Non-pigmented ciliary epithelial cell (primary cell): ENCODE results near the gene TMEM63A.
"Not testable (repeated sequence)": the region's sequence is repeated elsewhere in the genome, so short reads cannot be mapped to it uniquely, and the experiment has no call there.

ENCODE experiments used
- DNase-seq: peaks from one replicate; pipeline ENCODE4 v3.0.0-alpha.2; 2010; ENCODE audit warnings: low read depth

Gene TMEM63A

DNA sequence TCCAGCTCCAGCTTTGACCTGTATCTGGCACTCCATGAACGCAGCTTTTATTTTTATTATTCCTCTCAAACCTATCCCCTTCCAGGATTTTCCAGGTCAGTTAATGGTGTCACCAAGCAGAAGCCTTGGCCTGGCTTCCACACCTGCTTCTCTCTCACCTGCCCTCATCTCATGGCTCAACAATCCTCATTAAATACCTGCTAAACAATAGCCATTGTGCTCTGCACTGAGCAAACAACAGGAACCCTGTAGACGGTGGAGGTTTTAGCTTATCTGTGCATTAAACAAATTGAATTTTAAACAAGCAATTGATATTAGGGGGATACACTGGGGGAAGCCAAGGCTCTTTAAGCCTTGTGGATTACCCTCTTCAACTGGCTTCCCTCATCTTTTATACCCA is 26.6 kb upstream of the TMEM63A start:
- DNase-seq = no peak

DNA sequence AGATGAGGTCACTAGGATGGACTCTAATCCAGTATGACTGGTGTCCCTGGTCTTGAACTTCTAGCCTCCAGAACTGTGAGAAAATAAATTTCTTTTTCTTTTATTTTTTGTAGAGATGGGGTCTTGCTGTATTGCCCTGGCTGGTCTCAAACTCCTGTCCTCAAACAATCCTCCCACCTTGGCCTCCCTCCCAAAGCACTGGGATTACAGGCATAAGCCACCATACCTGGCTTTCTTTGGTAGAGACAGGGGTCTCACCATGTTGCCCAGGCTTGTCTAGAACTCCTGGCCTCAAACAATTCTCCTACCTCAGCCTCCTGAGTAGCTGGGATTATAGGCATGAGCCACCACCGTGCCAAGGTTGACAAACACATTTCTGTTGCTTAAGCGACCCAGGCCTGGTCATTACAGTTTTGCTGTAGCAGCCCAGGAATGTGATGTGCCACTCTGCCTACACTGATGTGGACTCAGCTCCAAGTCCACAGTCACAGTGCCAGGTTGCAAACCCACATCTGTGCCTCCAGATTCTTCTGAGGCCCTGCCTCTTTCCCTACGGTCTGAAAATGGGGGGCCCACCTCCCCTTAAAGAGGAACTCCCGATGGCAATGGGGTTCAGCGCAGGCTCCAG is 25.9 kb upstream of the TMEM63A start:
- no peak for DNase-seq

DNA sequence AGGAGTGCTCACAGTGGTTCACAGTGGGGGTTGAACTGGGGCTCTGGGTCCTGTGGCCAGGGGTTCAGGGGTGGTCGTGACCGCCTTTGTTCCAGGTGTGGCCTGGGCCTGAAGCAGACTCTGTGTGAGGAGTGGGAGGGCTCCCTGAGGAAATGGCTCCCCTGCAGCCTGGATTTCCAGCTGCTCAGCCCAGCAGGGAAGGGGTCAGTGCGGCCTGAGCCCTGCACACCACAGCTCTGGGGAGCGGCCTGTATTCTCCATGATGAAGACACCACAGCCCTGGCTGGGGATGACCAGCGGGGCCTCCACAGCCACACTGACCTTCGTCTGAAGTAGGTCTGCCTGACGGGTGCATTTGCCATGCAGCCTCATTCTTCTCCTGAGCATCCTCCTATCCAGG is 25.2 kb upstream of the TMEM63A start:
- no peak for DNase-seq

DNA sequence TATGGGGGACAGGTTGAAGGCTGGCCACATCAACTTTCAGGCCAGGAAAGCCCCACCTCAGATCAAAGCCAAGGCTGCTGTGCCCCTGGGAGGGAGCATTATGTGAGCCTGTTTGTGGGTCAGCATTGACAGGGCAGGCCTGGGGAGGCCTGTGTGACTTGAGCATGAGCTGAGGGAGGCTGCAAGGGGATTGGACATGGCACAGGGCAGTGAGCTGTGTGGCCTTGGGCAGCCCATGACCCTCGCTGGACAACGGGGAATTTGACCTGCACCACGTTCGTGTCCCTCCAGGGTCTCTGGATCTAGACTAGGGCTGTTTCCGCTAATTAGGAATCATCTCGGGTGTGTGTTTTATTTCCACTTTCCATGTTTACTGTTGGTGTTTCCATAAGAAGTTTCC is 24.3 kb upstream of the TMEM63A start:
- no peak for DNase-seq

DNA sequence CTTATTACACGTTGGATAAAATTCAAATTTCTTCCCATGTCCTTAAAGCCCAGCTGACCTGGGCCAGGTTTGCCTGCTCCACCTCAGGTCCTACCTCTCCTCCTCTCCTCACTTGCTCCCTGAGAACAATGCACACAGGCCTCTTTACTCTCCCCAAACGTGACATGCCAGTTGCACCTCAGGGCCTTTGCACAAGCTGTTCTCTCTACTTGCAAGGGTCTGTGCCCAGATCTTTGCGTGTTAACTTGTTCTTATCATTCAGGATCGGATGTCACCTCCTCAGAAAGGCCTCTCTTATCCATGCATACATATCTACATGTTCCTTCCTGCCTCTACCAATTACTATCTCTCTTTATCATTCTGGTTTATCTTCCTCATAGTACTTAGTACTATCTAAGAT is 21.4 kb upstream of the TMEM63A start:
- DNase-seq = no peak

DNA sequence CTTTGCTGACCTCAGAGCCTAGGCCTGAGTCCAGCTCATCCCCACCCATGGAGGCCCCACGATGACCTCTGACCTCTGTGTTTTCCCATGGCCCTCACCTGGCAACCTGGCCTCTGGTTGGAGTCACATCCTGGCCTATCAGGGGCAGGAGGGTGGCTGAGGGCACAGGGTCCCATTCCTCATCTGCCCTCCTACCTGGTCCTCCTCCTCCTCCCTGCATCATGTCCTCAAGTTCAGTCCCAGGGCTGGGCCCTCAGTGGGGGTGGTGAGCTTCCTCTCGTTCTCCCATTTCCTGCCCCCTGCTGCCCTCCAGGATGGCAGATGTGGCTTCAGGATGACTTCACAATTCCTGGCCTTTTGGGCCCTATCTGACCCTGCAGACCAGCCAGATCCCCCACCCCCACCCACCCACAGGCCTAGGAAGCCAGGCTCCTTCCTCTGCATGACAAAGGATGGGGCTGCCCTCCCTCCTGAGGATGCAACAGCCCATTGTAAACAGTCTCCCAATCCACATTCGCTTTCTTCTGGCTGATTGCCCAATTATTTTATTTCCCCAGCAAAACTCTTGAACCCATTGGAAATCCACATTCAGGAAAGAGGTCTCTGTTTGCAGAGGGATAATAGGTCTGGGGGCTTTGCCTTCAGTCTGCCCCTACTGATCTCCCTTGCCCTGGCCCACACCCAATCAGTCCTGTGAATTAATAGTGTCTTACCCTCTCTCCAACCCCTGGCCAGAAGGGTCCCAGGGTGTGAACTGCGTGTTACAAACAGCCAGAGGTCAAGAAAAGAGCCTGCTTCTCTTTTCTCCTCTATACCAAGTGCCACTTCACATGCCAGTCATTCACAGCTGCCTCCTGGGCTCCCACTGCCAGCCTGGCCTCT is 17.1 kb upstream of the TMEM63A start:
- DNase-seq = no peak

DNA sequence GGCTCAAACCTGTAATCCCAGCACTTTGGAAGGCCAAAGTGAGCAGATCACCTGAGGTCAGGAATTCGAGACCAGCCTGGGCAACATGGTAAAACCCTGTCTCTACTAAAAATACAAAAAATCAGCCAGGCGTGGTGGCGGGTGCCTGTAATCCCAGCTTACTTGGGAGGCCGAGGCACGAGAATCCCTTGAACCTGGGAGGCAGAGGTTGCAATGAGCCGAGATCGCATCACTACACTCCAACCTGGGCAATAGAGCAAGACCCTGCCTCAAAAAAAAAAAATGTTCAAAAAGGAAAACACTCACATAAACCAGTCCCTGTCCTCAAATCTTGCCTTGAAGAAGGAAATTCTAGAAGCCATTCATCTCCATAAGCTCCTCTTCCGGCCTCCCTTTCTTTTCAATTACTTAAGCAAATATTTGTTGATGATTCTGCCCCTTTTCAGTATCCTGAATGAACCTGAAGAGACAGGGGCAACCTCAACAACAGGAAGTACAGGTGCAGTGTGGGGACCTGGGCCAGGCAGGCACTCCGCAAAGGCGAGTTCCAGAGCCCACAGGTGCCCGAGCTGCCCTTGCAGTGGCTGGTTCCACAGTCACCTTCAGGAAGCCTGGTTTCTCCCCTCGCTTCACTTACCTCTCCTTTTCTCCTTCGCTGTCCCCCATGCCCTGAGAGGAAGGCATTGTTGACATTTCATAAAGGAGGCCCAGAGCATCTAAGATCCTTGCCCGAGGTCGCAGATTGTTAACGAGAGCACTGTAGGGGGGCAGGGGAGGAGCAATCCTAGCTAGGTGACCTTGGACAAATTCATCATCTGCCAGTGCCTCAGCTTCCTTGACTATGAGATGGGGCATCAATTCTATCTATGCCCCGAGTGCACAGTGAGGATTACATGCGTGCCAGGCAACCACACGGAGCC is 15.7 kb upstream of the TMEM63A start:
- no peak for DNase-seq

DNA sequence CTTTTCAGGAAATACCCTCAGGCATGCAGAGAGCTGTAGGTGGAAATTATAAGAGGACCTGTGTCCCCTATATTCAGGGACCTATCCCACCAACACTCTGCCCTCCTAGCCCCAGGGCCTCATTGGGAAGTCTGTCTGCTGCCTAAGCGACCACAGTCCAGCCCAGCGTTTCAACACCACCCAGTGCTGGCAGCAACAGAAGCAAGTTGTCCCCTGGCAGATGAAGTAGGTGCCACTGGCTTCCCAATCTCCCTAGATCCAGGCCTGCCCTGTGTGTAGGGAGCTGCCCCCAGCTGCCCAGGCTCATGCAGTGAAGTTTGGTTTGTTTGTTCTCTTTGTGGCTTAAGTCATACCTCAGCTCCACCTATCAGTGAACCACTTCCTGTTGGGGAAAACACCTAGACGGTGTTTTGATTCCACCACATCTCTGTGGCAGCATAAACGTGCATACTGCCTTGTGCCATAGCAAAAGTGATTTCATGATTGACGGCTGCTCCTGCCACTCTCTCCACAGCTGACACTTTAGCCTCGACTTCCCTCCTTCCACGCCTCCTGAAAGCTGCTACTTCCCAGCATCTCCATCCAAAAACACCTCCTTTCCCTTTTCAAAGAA is 14.9 kb upstream of the TMEM63A start:
- DNase-seq = no peak

DNA sequence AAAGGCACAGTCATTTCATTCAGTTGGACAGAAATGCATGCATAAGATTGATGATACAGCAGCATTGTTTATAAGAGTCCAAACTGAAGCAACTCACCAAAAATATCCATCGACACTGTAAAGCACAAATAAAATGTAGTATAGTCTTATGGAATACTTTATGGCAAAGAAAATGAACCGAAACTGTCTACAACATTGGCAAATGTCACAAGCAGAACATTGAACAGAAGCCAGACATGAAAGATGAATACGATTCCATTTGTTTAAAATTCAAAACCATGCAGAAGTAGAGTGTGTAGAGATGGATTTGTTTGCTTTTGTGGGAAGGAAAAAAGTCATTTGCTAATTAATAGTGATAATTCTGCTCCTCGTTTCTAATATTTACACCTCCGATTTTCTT is 14.3 kb upstream of the TMEM63A start:
- no peak for DNase-seq

DNA sequence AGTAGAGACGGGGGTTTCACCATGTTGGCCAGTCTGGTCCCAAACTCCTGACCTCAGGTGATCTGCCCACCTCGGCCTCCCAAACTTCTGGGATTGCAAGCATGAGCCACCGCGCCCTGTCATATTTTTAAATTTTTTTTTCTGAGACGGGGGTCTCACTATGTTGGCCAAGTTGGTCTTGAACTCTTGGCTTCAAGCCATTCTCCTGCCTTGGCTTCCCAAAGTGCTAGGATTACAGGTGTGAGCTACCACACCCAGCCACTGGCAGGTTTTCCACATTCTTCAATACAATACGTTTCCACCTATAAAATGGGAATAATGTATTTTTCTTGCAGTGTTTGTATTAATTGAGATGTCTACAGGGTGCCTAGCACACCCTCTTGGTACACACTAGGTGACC is 10.1 kb upstream of the TMEM63A start:
- no peak for DNase-seq

DNA sequence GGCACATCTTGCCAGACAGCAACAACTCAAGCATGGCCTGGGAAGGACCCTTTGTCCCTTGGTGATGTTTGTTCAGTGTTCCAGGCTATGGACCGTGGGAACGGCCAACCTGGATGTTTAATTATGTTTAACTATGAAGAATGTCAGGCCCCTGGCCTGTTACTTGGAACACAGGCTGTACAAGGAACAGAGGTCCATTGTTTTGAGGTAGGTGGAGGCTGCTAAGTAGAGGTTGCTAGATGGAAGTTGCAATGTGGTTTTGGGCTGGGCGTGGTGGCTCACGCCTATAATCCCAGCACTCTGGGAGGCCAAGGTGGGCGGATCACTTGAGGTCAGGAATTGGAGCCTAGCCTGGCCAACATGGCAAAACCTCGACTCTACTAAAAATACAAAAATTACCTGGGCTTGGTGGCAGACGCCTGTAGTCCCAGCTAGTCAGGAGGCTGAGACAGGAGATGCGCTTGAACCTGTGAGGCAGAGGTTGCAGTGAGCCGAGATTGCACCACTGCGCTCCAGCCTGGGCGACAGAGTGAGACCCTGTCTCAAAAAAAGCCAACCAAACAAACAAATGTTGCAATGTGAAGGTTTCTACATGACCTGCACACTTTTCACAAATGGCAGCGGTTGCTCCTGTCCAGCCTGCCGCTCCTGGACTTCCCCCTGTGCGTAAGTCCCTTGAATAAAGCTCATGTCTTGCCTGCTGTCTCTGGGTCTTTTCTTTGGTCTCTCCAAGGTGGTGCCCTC is 9.2 kb upstream of the TMEM63A start:
- DNase-seq = no peak

DNA sequence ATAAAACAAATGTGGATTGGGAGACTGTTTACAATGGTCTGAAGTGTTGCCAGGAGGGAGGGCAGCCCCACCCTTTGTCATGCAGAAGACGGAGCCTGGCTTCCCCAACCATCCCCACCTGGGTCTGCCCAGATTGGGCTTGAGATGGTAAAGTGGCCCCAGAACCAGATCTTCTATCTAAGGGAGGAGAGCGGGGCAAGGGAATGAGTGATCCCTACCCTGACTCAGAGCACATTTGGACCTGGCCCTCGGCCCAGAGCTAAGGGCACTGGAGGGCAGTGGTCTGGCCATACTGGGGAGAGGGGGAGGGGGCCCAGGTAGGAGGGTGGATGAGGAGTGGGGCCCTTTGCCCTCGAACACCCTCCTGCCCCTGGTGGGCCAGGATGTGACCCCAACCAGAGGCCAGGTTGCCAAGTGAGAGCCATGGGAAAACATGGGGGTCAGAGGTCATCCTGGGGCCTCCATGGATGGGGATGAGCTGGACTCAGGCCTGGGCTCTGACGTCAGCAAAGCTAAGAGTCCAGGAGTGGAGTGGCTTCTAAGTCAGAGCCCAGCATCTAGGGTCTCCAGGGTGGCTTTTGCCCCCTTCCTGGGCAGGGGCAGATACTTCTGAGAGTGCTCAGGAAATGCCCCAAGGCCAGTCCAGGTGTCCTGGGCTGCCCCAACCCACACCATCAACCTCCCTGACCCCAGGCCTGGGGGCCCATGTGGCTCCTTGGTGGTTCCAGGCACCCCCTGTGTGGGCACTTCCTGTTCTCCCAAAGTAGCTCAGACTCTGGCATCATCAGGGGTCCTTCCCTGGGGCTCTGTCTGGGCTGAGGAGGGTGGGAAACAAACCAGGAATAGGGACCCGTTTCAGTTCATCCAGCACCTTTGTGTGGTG is 8.4 kb upstream of the TMEM63A start:
- DNase-seq = no peak

DNA sequence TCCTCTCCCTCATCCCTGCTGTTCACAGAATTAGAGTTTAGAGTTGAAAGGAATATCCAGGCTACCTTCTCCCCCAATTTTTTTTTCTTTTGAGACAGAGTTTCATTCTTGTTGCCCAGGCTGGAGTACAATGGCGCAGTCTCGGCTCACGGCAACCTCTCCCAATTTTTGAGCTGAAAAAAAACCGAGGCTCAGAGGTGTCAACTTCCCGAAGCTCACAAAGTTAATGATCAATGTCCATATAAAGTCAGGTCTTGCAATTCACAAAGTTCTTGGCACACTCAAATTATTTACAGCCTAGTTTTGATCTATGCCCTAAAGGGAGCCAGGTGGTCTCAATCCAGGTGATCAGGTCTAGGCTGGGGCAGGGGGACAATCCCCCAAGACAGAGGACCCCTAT is 7.6 kb upstream of the TMEM63A start:
- DNase-seq = no peak

DNA sequence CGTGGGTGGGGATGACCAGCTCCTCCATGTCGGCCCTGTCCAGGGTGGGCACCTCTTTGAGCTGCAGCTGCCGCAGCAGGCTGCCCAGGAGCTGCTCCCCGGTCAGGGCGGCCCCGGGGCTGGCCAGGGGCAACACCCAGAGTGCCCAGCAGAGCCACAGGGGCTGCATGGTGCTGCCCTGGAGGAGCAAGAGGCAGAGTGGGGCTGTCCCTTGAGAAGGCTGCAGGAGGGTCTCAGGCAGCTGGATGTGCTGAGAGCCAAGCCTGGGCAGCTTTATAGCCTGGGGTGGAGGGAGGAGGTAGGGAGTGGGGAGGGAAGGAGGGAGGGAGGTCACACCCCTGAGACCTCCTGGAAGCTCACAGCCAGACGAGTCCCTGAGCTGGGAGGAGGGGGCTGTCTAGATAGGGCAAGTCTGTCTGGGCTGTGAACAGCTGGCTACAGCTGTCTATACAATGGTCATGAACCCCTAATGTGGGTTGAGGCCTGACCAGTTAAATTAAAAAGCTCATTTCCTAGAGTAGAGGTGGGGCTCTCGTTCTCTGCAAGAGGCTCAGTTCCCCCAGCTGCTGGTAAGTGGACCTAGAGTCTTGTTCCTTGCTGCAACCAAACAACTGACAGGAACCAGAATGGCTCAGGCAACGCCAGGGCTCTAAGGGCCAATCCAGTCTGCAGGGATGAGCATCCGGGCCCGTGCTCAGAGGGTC is 6.9 kb upstream of the TMEM63A start, which contains the start of gene LEFTY1:
Gene LEFTY1, minus strand, starts transcription at position 249 of the 704 bp plus-strand sequence. Its CDS starts 80 bp downstream, at position 169.
- no peak for DNase-seq

DNA sequence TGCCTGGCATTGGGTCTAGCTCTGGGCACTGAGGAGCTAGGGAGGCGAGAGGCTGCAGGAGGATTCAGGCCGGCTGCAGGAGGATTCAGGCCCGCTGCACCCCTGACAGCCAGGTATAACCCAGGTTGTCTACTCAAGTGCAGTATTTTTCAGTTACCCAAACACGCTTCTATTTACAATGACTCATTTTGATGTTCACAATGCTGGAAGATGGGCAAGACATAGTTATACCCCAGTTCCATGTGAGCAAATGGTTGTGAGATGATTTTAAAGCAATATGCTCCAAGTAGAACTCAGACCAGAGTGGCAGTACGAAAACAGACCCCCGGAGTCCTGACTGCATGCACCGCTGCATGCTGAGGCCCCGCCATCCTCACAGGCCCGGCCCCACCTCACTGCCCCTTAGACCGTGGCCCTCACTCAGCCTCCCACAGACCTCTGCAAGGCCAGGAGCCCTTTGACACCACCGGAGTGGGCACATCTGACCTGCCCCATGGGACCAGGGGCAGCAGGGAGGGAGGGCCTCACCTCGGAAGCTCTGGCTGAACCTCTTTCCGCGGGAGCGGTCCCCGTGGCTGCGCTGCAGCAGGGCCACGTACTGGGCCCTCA is 6.2 kb upstream of the TMEM63A start:
- no peak for DNase-seq

DNA sequence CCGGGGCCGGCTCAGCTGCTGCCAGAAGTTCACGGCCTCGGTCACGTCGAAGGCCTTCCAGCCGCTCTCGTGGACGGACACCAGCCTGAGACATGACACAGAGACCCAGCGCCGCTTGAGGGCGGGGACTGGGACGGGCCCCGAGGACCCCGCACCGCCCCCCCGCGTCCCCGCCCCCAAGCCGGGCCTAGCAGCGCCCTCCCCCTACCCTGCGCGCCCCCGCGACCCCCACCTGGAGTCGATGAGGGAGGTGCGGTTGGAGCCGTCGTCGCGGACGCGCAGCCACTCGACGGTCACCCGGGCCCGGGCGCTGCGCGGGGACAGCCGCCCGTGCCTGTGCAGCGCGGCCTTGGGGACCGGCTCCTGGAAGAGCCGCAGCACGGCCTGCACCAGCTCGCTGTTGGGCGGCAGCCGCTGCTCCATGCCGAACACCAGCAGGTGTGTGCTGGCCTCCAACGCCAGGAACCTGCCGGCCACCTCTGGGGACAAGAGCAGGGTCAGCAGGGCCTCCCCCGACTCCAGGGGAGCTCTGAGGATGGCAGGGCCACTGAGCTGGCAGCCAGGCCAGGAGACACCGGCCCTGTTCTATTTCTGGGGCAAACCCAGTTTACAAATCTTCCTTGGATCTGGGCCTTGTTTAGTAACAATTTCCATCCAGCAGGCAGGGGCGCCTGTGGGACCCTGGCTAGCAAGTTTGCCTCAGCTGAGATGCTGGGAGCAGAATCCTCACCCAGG is 5.5 kb upstream of the TMEM63A start:
- not testable (repeated sequence) for DNase-seq

DNA sequence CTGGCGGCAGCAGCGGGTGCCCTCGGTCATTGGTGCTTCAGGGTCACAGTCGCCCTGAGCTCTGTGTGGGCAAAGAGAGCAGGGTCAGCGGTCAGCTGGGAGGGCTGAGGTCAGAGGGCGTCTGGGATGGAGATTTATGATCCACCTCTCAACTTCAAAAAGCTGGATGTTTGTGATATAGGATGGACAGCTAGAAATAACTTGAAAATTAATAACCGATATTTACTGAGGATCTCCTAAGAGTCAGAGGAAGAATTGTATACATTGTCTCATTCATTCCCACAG is 4.8 kb upstream of the TMEM63A start:
- no peak for DNase-seq

DNA sequence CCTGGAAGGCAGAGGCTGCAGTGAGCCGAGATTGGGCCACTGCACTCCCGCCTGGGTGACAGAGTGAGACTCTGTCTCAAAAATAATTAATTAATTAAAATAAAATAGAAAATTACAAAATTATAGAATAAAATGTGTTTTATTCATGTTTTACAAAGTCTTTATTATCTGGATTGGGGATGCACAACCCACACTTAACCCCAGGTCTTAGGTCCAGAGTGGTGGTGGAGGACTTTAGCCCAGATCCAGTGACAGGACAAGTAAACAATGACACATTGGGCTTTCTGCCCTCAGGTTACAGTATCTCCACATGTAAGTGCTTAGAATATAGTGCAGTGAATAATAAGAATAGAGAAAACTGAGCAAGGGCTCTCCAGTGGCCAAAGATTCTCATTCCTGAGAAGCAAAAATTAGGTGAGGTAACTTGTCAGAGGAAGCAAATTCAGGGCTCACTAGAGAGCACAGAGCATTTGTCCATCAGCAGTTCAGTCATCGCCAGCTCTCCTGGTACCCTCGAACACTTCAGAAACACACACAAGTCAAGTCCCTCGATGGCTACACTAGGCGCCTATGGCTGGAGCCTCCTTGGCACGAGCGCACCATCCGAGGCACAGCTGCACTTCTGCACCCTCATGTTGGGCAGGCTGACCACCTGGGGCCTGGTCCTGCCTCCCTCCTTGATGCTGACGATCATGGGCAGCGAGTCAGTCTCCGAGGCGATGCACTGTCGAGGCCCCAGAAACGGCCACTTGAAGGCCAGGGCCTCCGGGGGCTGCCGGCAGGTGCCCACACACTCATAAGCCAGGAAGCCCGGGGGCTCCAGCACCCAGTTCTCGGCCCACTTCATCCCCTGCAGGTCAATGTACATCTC is 4.2 kb upstream of the TMEM63A start:
- DNase-seq = no peak
